Fibroblast of lung (primary cell): ENCODE data around the gene SARM1. TPM values are rescaled to one million over a fixed set of nuclear protein-coding genes. Genes with fewer than 3 reads are reported as not detected.
A peak's percentile ranks its signal among the peaks of the same experiment; 100 is the strongest.

Source experiments
- DNase-seq, 2 donors: peaks; one replicate each; pipeline versions ENCODE4 v3.0.0 to v3.0.0-alpha.2; 2010; ENCODE audit warnings: low read depth in 2 of 2
- H2AFZ ChIP-seq: 2 replicates; pipeline ENCODE4 v1.5.1; 2012; ENCODE audit warnings: low read length, control low read depth, inconsistent platforms
- H3K27ac ChIP-seq: 2 replicates; pipeline ENCODE4 v1.5.1; 2011; ENCODE audit warnings: low read length, control low read depth; ENCODE audit not compliant: insufficient read depth
- H3K27me3 ChIP-seq: 2 replicates; pipeline ENCODE4 v1.5.1; 2011; ENCODE audit warnings: mild to moderate bottlenecking, low read length; ENCODE audit not compliant: control insufficient read depth, insufficient read depth
- H3K36me3 ChIP-seq: 2 replicates; pipeline ENCODE4 v1.5.1; 2011; ENCODE audit warnings: low read length; ENCODE audit not compliant: control insufficient read depth, insufficient read depth
- H3K4me1 ChIP-seq: 2 replicates; pipeline ENCODE4 v1.5.1; 2011; ENCODE audit warnings: low read length; ENCODE audit not compliant: control insufficient read depth, insufficient read depth; ENCODE audit errors: extremely low read depth
- H3K4me2 ChIP-seq: 2 replicates; pipeline ENCODE4 v1.5.1; 2011; ENCODE audit warnings: low read length, control low read depth; ENCODE audit not compliant: insufficient read depth; ENCODE audit errors: extremely low read depth
- H3K4me3 ChIP-seq, 4 experiments: fragments of 200-600 bp in 1 of 4; sonication (generic) in 1 of 4; replicated peaks in 1 of 4; 2 replicates each; pipeline ENCODE4 v1.5.1; 2011 to 2016; ENCODE audit warnings: low read length in 4 of 4, low read depth in 3 of 4, mild to moderate bottlenecking in 3 of 4, control low read depth in 2 of 4, inconsistent platforms in 1 of 4, mixed read lengths in 1 of 4; ENCODE audit not compliant: insufficient read depth in 1 of 4; ENCODE audit errors: control extremely low read depth in 1 of 4
- H3K79me2 ChIP-seq: 2 replicates; pipeline ENCODE4 v1.5.1; 2012; ENCODE audit warnings: mild to moderate bottlenecking, low read length, inconsistent platforms; ENCODE audit not compliant: control insufficient read depth, insufficient read depth
- H3K9ac ChIP-seq: 2 replicates; pipeline ENCODE4 v1.5.1; 2011; ENCODE audit warnings: mild to moderate bottlenecking, low read length, control low read depth; ENCODE audit not compliant: insufficient read depth
- H3K9me3 ChIP-seq: 2 replicates; pipeline ENCODE4 v1.5.1; 2012; ENCODE audit warnings: low read depth, low read length; ENCODE audit not compliant: control insufficient read depth, insufficient read depth
- H4K20me1 ChIP-seq: 2 replicates; pipeline ENCODE4 v1.5.1; 2011; ENCODE audit warnings: low read length; ENCODE audit not compliant: control insufficient read depth, insufficient read depth; ENCODE audit errors: extremely low read depth
- EZH2 ChIP-seq: IDR thresholded peaks from 2 replicates; pipeline ENCODE4 v1.5.1; 2012; ENCODE audit warnings: low read length, control low read depth, mild to moderate bottlenecking; ENCODE audit errors: missing control alignments
- polyA plus RNA-seq, 2 donors: library from polyadenylated mRNA; depleted of rRNA in 1 of 2; stranded (reverse) in 1 of 2; unstranded in 1 of 2; fragments of >200 nt; gene quantifications; 2 replicates each; pipeline ENCODE4 v1.2.1, GENCODE V29; 2011 to 2012; ENCODE audit warnings: missing spikeins in 1 of 2
- total RNA-seq: library from RNA; depleted of rRNA; stranded (reverse); fragments of >200 nt; gene quantifications from 2 replicates; pipeline ENCODE4 v1.2.1, GENCODE V29; 2014
- TF ChIP-seq, protein P1 (sequence below), 2 donors: IDR thresholded peaks in 1 of 2; conservative IDR thresholded peaks in 1 of 2; 1 replicate in 1 of 2; 2 replicates in 1 of 2; pipeline ENCODE4 v1.5.1; 2011 to 2012; ENCODE audit warnings: low read length in 2 of 2, control low read depth in 1 of 2, inconsistent platforms in 1 of 2, low read depth in 1 of 2, mild to moderate bottlenecking in 1 of 2

The SARM1 gene
- total and polyA plus RNA-seq, 2 donors (not counting 1 experiment from before 2014, with no cell fraction given): 3.1 to 10.8 TPM

GRCh38 chr17:28416703-28417311 lies 45.3 kb downstream of the SARM1 start:
- no peak for TF ChIP-seq EZH2
- TF ChIP-seq, protein P1, sequence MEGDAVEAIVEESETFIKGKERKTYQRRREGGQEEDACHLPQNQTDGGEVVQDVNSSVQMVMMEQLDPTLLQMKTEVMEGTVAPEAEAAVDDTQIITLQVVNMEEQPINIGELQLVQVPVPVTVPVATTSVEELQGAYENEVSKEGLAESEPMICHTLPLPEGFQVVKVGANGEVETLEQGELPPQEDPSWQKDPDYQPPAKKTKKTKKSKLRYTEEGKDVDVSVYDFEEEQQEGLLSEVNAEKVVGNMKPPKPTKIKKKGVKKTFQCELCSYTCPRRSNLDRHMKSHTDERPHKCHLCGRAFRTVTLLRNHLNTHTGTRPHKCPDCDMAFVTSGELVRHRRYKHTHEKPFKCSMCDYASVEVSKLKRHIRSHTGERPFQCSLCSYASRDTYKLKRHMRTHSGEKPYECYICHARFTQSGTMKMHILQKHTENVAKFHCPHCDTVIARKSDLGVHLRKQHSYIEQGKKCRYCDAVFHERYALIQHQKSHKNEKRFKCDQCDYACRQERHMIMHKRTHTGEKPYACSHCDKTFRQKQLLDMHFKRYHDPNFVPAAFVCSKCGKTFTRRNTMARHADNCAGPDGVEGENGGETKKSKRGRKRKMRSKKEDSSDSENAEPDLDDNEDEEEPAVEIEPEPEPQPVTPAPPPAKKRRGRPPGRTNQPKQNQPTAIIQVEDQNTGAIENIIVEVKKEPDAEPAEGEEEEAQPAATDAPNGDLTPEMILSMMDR (conservative IDR thresholded peaks at IDR 0.05 in 1 of 2, IDR thresholded peaks at IDR 0.05 in 1 of 2; ENCODE audit: low read depth in 1 of 2, low read length in 2 of 2): peak; percentile 75 to 84
- H2AFZ ChIP-seq: no peak overlapping the region
- DNase-seq: peak; percentile 53 to 63

DNA sequence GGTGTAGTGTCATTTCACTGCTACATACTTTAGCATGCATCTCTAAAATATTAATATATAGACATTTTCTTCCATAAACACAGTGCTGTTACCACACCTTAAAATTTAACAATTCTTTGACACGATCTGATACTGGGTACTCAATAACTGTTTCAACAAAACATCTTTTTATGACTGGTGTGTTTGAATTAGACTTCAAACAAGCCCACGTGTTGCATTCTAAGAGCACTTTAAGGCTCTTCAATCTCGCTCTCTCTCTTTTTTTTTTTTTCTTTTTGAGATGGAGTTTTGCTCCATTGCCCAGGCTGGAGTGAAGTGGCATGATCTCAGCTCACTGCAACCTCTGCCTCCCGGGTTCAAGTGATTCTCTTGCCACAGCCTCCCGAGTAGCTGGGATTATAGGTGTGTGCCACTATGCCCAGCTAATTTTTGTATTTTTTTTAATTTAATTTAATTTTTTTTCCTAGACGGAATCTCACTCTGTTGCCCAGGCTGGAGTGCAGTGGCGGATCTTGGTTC lies 50.4 kb downstream of the SARM1 start:
- DNase-seq: no peak
- Histone ChIP-seq H3K4me1 (no peaks in the 10 kb centered on the region), H3K9ac (no peak overlapping the region), H3K9me3 (no peaks in the 10 kb centered on the region), H3K4me2 (no peak overlapping the region), H3K27me3 (no peaks in the 10 kb centered on the region), H4K20me1 (no peaks in the 10 kb centered on the region), H3K36me3 (no peaks in the 10 kb centered on the region), H3K79me2 (no peaks in the 10 kb centered on the region), H3K27ac (no peak overlapping the region), H3K4me3 (no peak overlapping the region), H2AFZ (no peak overlapping the region)
- no peak for TF ChIP-seq EZH2
- TF ChIP-seq, protein P1 (conservative IDR thresholded peaks at IDR 0.05 in 1 of 2, IDR thresholded peaks at IDR 0.05 in 1 of 2; ENCODE audit: low read depth in 1 of 2, low read length in 2 of 2): no peak

More at GRCh38 chr17:28416703-28417311, 45.3 kb downstream of the SARM1 start:
- peaks cover 6% of the 10 kb centered on the region for H3K27me3 ChIP-seq
- H4K20me1 ChIP-seq: no peaks in the 10 kb centered on the region
- no peaks in the 10 kb centered on the region for H3K9me3 ChIP-seq
- no peaks in the 10 kb centered on the region for H3K36me3 ChIP-seq
- H3K9ac ChIP-seq: no peak overlapping the region
- H3K4me3 ChIP-seq: no peak overlapping the region
- H3K79me2 ChIP-seq: no peaks in the 10 kb centered on the region
- no peak overlapping the region for H3K4me2 ChIP-seq
- H3K27ac ChIP-seq: no peak overlapping the region
- no peaks in the 10 kb centered on the region for H3K4me1 ChIP-seq

- Histone ChIP-seq H4K20me1 (no peaks in the 10 kb centered on the region), H3K9ac (no peak overlapping the region), H3K4me1 (no peaks in the 10 kb centered on the region), H3K27me3 (no peaks in the 10 kb centered on the region), H2AFZ (no peak overlapping the region), H3K36me3 (no peaks in the 10 kb centered on the region), H3K9me3 (no peaks in the 10 kb centered on the region), H3K79me2 (no peaks in the 10 kb centered on the region), H3K4me3 (no peak overlapping the region), H3K27ac (no peak overlapping the region), H3K4me2 (no peak overlapping the region)
- no peak for TF ChIP-seq EZH2
- TF ChIP-seq, protein P1 (conservative IDR thresholded peaks at IDR 0.05 in 1 of 2, IDR thresholded peaks at IDR 0.05 in 1 of 2; ENCODE audit: low read depth in 1 of 2, low read length in 2 of 2): no peak
- DNase-seq: no peak
These were observed 53.7 kb downstream of the SARM1 start for GRCh38 chr17:28425206-28425605.
